Pancreas (tissue), 10 donors: ENCODE results near the gene SHB. TPM values are rescaled to one million over a fixed set of nuclear protein-coding genes. Genes with fewer than 3 reads are reported as not detected.

Experiments used
- ATAC-seq, 4 donors: fragments of 200-7000 bp; cut with Tn5 transposase; one replicate each; pipeline versions ENCODE4 v1.8.0 to v1.9.1; 2020; ENCODE audit warnings: mild to moderate bottlenecking in 4 of 4, moderate library complexity in 4 of 4
- DNase-seq, 6 donors: peaks; one replicate each; pipeline ENCODE4 v3.0.0-alpha.2; 2020
- FAIRE-seq: peaks from 2 replicates; lab custom pipeline; 2012; peaks lifted over from hg19 to GRCh38; lab: Jason Lieb, UNC
- H3K27ac ChIP-seq, 4 donors: fragments of 200-600 bp; sonication (generic); 1 replicate in 3 of 4; 2 replicates in 1 of 4; pipeline versions ENCODE4 v1.5.0 to v1.8.0; 2020
- H3K27me3 ChIP-seq, 4 donors: fragments of 200-600 bp; one replicate each; pipeline ENCODE4 v1.8.0; 2021
- H3K36me3 ChIP-seq, 3 donors: fragments of 200-600 bp; sonication (generic) in 1 of 3; one replicate each; pipeline versions ENCODE4 v1.5.0 to v1.8.0; 2020 to 2021
- H3K4me1 ChIP-seq, 3 donors: fragments of 200-600 bp; one replicate each; pipeline ENCODE4 v1.8.0; 2021
- H3K4me3 ChIP-seq, 4 donors: fragments of 200-600 bp; sonication (generic) in 2 of 4; one replicate each; pipeline versions ENCODE4 v1.5.0 to v1.8.0; 2020 to 2021
- H3K9me3 ChIP-seq, 4 donors: fragments of 200-600 bp; one replicate each; pipeline ENCODE4 v1.8.0; 2021
- CTCF ChIP-seq, 4 donors: fragments of 200-600 bp; sonication (generic) in 3 of 4; IDR thresholded peaks; one replicate each; pipeline versions ENCODE4 v1.5.0 to v1.8.0; 2021; ENCODE audit warnings: antibody characterized with exemption in 4 of 4
- WGBS, 2 donors: extraction: QIAGEN DNeasy Blood & Tissue Kit; methylation state at CpG; one replicate each; pipeline ENCODE4 v1.1.7; 2013; 5-methylcytosine and 5-hydroxymethylcytosine counted together
- intact Hi-C, 3 donors: fragments of 100-400 bp; cut with DNase I; formaldehyde crosslinking; loops; one replicate each; pipeline versions ENCODE4 v1.11.1 to v1.14.2; 2022
- polyA plus RNA-seq, 2 donors: library from polyadenylated mRNA; stranded (reverse); fragments of 200-250 nt; gene quantifications; one replicate each; pipeline ENCODE4 v1.2.3, GENCODE V29; 2013
- total RNA-seq, 6 donors: library from RNA; stranded (reverse); fragmentation: NEBNext Ultra II Directional in 4 of 6; extraction: Animal tissue kit (Norgen Biotek cat#: 25700) in 4 of 6; gene quantifications; one replicate each; pipeline versions ENCODE4 v1.2.1 to v1.2.4, GENCODE V29; 2021 to 2023
- donor health status: healthy with polysubstance abuse.
- donor health status: DM: no; HTN: no; CAD: no; lungs with moderate emphysema.
- donor health status: DM: no; HTN: no; CAD: no.
- donor health status: control.
- donor health status: control.
- donor health status: Bipolar disorder and iron deficiency.
- donor health status: DM: yes; HTN: yes; CAD: no.
- donor health status: DM: no; HTN: no; CAD: no.
- donor health status: DM: no; HTN: no; CAD: no.
- donor health status: DM: yes; HTN: yes; CAD: no.

SHB gene
- total and polyA plus RNA-seq, 8 donors, result 11.5 to 24.2 (median 19.2) TPM

- FAIRE-seq (no peak), DNase-seq (no peak), ATAC-seq (no peak)
- intact Hi-C loops, result no loop called here
- Histone ChIP-seq H3K27ac (peak overlapping the region in 1 of 4 donors; percentile 28), H3K27me3 (no peaks in the 10 kb centered on the region), H3K4me1 (peaks cover 0 to 10% (median 5%) of the 10 kb centered on the region in 3 donors), H3K9me3 (no peaks in the 10 kb centered on the region), H3K36me3 (no peaks in the 10 kb centered on the region), H3K4me3 (no peak overlapping the region)
- 59 to 63% methylated on average over 7 of the region's 7 CpGs for WGBS, 2 donors
- TF ChIP-seq CTCF (IDR thresholded peaks at IDR 0.05), result no peak
Measured at GRCh38 chr9:38071470-38072134, 2.6 kb upstream of the SHB start.

- H3K27ac ChIP-seq, result peak overlapping the region; percentile 86 to 95 (median 90)
- peak in 5 of 6 donors; percentile 32 to 82 (median 61) for DNase-seq
- 0 to 1% methylated on average over 79 to 107 of the region's 107 CpGs for WGBS, 2 donors
- peaks cover 6 to 27% (median 8%) of the 10 kb centered on the region in 3 donors for H3K4me1 ChIP-seq
- no peaks in the 10 kb centered on the region for H3K27me3 ChIP-seq
- peak in 1 of 4 donors; percentile 1 for ATAC-seq
- intact Hi-C loops, result loop anchor here in 2 of 3 donors (5.0 kb wide), 1 partner anchor 151 kb away; no protein-coding TSS in a partner anchor
- no peaks in the 10 kb centered on the region for H3K36me3 ChIP-seq
- H3K4me3 ChIP-seq, result peak overlapping the region; percentile 42 to 99 (median 96)
- no peak for TF ChIP-seq CTCF (IDR thresholded peaks at IDR 0.05)
- FAIRE-seq, result no peak
- no peaks in the 10 kb centered on the region for H3K9me3 ChIP-seq
Measured at GRCh38 chr9:38067859-38068681, 957 bp downstream of the SHB start.

GRCh38 chr9:38066914-38067858, 1.8 kb downstream of the SHB start:
- no peaks in the 10 kb centered on the region for H3K36me3 ChIP-seq
- intact Hi-C loops, result loop anchor here in 2 of 3 donors (5.0 kb wide), 1 partner anchor 150 kb away; no protein-coding TSS in a partner anchor
- H3K4me3 ChIP-seq, result peak overlapping the region; percentile 42 to 99 (median 96)
- H3K4me1 ChIP-seq, result peaks cover 8 to 31% (median 11%) of the 10 kb centered on the region in 3 donors
- DNase-seq (peak; percentile 66 to 86 (median 69)), FAIRE-seq (no peak), ATAC-seq (peak; percentile 20 to 44 (median 32))
- H3K27ac ChIP-seq, result peak overlapping the region; percentile 86 to 95 (median 90)
- TF ChIP-seq CTCF (IDR thresholded peaks at IDR 0.05), result no peak
- H3K9me3 ChIP-seq, result no peaks in the 10 kb centered on the region
- H3K27me3 ChIP-seq, result no peaks in the 10 kb centered on the region
- WGBS, 2 donors, result 1 to 2% methylated on average over 47 of the region's 47 CpGs

- intact Hi-C loops, result loop anchor here in 2 of 3 donors (5.0 kb wide), 1 partner anchor 149 kb away; no protein-coding TSS in a partner anchor
- DNase-seq (peak in 2 of 6 donors; percentile 22 to 42), ATAC-seq (peak in 3 of 4 donors; percentile 4 to 9 (median 6)), FAIRE-seq (no peak)
- Histone ChIP-seq H3K4me1 (peaks cover 11 to 37% (median 12%) of the 10 kb centered on the region in 3 donors), H3K9me3 (no peaks in the 10 kb centered on the region), H3K27me3 (no peaks in the 10 kb centered on the region), H3K4me3 (peak overlapping the region; percentile 42 to 99 (median 96)), H3K36me3 (no peaks in the 10 kb centered on the region), H3K27ac (peak overlapping the region; percentile 86 to 95 (median 90))
- no peak for TF ChIP-seq CTCF (IDR thresholded peaks at IDR 0.05)
- 16 to 20% methylated on average over 7 of the region's 7 CpGs for WGBS, 2 donors
Measured at GRCh38 chr9:38066197-38066913, 2.7 kb downstream of the SHB start.
